ENCODE measurements around the gene ZNF277. TPM values are rescaled to one million over a fixed set of nuclear protein-coding genes. Genes with fewer than 3 reads are reported as not detected.
A peak's percentile ranks its signal among the peaks of the same experiment; 100 is the strongest.

ZNF277 gene, protein sequence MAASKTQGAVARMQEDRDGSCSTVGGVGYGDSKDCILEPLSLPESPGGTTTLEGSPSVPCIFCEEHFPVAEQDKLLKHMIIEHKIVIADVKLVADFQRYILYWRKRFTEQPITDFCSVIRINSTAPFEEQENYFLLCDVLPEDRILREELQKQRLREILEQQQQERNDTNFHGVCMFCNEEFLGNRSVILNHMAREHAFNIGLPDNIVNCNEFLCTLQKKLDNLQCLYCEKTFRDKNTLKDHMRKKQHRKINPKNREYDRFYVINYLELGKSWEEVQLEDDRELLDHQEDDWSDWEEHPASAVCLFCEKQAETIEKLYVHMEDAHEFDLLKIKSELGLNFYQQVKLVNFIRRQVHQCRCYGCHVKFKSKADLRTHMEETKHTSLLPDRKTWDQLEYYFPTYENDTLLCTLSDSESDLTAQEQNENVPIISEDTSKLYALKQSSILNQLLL
- total RNA-seq, result 10 to 100 TPM; 11.2 to 15.0 TPM

DNA sequence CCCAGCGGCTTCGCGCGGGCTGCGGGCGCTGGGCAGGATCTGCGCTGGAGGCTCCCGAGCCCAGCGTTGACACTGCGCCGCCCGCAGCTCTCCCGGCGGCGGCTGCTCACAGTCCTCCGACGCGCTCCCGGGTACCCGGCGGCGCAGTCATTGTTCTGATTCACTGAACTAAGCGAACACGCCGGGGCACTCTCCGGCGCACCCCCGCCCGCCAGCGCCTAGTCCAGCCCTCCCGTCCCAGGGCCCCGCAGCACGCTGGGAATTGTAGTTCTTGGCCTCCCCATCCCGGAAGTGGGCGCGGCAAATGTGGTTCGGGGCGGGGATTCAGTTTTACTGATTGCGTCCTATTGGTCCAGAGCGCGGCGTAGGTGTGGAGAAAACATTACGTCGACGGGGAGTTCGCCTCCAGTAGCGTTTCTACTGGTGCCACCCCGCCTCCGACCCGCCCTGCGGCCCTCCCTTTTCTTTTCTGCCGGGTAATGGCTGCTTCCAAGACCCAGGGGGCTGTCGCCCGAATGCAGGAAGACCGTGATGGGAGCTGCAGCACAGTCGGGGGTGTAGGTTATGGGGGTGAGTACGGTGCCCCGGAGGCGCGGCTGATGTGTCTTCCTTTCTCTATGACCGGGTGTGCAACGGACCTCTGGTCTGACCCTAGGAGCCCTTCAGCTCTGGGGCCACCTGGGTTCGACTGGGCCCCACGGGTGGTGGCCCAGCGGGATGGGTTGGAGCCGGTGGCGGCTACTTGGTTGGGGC lies at the start of gene ZNF277, which contains the start of gene DOCK4:
TSS of gene ZNF277 (plus strand) at position 458 of the 753 bp plus-strand sequence. CDS start at position 480, 22 bp downstream.
TSS of gene DOCK4 (minus strand) at position 162 of the 753 bp plus-strand sequence. CDS start 261 bp downstream, outside the sequence.
- ATAC-seq (peak; percentile 97), DNase-seq (ENCODE audit: low spot score) (peak; percentile 98)
- H3K27me3 Mint-ChIP-seq, result peaks cover 27 to 41% of the 10 kb centered on the region in 2 donors
- H3K27ac Mint-ChIP-seq, result peak within 1 kb of the TSS; percentile 70 to 96
- peak within 1 kb of the TSS; percentile 94 for H3K4me3 Mint-ChIP-seq
- peaks cover 35 to 40% of the 10 kb centered on the region in 2 donors for H3K4me1 Mint-ChIP-seq (ENCODE audit: low read depth in 2 of 2)
- H3K36me3 Mint-ChIP-seq, result no peaks in the 10 kb centered on the region
- H3K9me3 Mint-ChIP-seq, result no peaks in the 10 kb centered on the region

DNA sequence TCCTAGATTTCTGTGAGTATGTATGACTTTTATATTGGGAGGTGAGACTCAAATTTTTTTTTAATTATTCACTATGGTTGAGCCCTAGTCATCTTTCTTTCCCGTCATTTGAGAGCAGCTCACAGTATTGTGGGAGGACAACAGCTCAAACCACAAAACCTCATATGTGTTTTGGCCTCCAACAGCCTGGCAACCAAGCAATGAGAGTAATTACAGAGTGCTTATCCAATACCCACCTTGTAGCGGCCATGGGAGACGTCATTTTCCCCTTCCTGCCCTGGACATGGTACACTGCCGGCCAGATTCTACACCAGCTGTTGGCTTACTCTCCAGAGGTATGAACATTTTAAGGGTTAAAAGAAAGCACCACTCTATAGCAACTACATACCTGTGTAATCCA lies 49.4 kb upstream of the ZNF277 start:
- no peaks in the 10 kb centered on the region for H3K4me1 Mint-ChIP-seq (ENCODE audit: low read depth in 2 of 2)
- DNase-seq (ENCODE audit: low spot score) (no peak), ATAC-seq (peak; percentile 33 to 62)
- H3K4me3 Mint-ChIP-seq, result no peak overlapping the region
- H3K9me3 Mint-ChIP-seq, result no peaks in the 10 kb centered on the region
- no peaks in the 10 kb centered on the region for H3K36me3 Mint-ChIP-seq
- no peak overlapping the region for H3K27ac Mint-ChIP-seq
- H3K27me3 Mint-ChIP-seq, result peaks cover 17% of the 10 kb centered on the region in 2 donors

GRCh38 chr7:112159351-112159750 lies 47.1 kb upstream of the ZNF277 start:
- Mint-ChIP-seq H3K4me1 (ENCODE audit: low read depth in 2 of 2) (no peaks in the 10 kb centered on the region), H3K9me3 (no peaks in the 10 kb centered on the region), H3K27ac (no peak overlapping the region), H3K36me3 (no peaks in the 10 kb centered on the region), H3K4me3 (no peak overlapping the region), H3K27me3 (peaks cover 20 to 27% of the 10 kb centered on the region in 2 donors)
- ATAC-seq, result no peak
- no peak for DNase-seq (ENCODE audit: low spot score)

DNA sequence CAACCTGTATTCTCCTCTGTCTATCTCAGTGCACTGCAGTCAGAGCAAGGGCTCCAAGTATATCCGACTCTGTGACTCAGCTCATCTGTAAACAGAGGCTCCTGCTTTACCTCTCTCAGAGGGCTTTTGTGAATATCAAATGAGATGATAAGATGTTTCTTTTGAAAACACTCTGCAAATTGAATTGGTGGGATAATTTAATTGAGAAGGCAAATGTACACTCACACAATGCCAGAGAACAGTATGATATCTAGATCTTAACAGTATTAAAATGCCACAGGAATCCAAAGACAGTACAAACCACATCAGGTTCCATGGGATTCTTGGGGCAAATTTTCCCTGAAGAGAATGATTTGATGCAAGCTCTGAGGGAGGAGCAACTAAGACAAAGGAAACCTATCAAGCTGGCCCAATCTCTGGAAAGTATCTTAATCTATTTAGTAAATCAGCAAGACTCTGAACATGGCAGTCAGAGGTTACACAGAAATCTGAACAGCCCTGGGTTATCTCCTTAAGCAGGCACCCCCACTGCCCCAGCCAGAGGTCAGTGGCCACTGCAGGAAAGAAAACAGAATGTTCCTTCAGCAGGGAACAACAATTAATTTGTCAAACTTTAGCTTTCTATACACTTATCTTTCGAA lies 46.2 kb upstream of the ZNF277 start:
- H3K36me3 Mint-ChIP-seq, result no peaks in the 10 kb centered on the region
- H3K27me3 Mint-ChIP-seq, result peaks cover 19 to 26% of the 10 kb centered on the region in 2 donors
- no peak for ATAC-seq
- H3K4me3 Mint-ChIP-seq, result no peak overlapping the region
- no peak for DNase-seq (ENCODE audit: low spot score)
- H3K9me3 Mint-ChIP-seq, result no peaks in the 10 kb centered on the region
- H3K4me1 Mint-ChIP-seq (ENCODE audit: low read depth in 2 of 2), result no peaks in the 10 kb centered on the region
- H3K27ac Mint-ChIP-seq, result no peak overlapping the region

DNA sequence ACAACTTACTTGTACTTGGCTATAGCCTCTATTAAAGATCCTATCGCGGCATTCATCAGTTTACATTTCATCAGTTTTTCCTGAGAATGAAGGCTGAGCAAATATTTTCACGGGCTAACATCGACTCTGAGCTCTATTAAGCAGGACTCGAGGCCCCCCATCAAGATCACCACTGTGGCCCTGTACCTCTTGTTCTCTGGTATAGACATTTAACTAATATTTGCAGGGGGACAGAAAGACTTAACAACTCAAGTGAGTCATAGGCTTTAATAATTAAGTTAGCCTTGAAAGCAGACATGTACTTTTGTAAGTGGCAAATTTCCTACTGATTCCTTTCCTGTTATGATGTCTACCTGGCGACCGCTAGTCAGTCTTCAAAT lies 45.7 kb upstream of the ZNF277 start:
- Mint-ChIP-seq H3K9me3 (no peaks in the 10 kb centered on the region), H3K36me3 (no peaks in the 10 kb centered on the region), H3K27me3 (peaks cover 19 to 30% of the 10 kb centered on the region in 2 donors), H3K4me1 (ENCODE audit: low read depth in 2 of 2) (no peaks in the 10 kb centered on the region), H3K4me3 (no peak overlapping the region), H3K27ac (no peak overlapping the region)
- DNase-seq (ENCODE audit: low spot score) (no peak), ATAC-seq (no peak)

- Mint-ChIP-seq H3K27me3 (peaks cover 17 to 30% of the 10 kb centered on the region in 2 donors), H3K27ac (no peak overlapping the region), H3K4me1 (ENCODE audit: low read depth in 2 of 2) (no peaks in the 10 kb centered on the region), H3K36me3 (no peaks in the 10 kb centered on the region), H3K9me3 (no peaks in the 10 kb centered on the region), H3K4me3 (no peak overlapping the region)
- no peak for DNase-seq (ENCODE audit: low spot score)
- no peak for ATAC-seq
These were observed 45.0 kb upstream of the ZNF277 start for GRCh38 chr7:112161253-112162141.

DNA sequence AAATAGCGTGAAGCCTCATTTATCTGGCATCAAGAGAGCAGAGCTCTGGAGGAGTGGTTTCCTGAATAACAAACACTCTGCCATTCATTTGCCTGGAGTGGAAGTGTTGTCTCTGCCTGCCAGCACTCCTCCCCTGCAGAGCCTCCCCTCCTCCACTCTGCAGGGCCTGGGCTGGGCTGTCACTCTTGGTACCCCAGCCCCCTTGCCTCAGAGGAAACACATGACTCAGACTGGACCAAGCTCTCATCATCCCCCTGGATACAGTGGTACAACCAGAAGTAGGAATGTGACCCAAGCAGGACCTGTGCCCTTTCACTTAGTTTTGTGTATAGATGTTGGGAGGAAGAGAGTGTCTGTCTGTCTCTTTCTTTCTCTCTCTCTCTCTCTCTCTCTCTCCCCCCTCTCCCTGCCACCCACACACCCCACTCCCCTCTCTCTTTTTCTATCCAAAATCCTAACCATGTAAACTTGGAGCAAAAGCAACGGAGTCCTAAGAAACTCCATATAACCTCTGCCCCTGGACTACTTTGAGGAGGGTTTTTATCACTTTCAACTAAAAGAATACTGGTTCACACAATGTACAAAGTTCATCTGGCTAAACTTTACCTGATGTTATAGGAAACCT lies 44.2 kb upstream of the ZNF277 start:
- Mint-ChIP-seq H3K4me3 (no peak overlapping the region), H3K9me3 (no peaks in the 10 kb centered on the region), H3K27me3 (peaks cover 14 to 35% of the 10 kb centered on the region in 2 donors), H3K4me1 (ENCODE audit: low read depth in 2 of 2) (no peaks in the 10 kb centered on the region), H3K36me3 (no peaks in the 10 kb centered on the region), H3K27ac (no peak overlapping the region)
- ATAC-seq, result peak in 1 of 2 donors; percentile 13
- no peak for DNase-seq (ENCODE audit: low spot score)

DNA sequence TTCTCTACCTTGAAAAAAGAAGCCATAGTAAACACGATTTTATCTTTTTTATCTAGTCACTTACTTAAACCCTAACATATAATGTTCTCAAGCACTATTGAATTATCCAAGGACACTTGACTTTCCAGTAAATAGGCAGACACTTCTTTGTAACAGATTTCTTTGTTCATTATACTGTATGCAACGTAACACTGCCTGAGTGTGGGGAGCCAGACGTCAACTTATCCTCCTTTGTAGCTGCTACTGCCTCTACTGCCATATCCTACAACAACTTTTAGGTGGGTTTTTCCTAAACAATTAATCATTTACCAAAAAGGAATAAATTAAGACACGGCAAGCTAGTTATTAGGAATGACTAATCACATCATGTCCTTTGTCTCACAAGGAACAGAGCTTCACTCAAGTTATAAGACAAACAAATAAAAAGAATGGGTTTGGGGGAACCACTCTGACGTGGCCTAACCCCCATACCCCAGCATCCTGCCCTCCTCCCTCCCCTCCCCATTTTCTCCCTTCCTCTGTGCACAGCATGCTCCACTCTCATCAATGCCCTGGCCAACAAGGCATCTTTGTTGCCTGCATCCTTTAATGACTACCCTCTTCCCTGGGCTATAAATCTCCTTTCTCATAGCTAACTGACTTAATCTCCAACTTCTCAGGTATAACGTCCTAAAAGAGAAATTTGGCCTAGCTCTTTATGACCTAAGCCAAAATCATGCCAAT lies 43.5 kb upstream of the ZNF277 start:
- ATAC-seq (no peak), DNase-seq (ENCODE audit: low spot score) (no peak)
- Mint-ChIP-seq H3K4me3 (no peak overlapping the region), H3K36me3 (no peaks in the 10 kb centered on the region), H3K27ac (no peak overlapping the region), H3K4me1 (ENCODE audit: low read depth in 2 of 2) (no peaks in the 10 kb centered on the region), H3K27me3 (peaks cover 14 to 37% of the 10 kb centered on the region in 2 donors), H3K9me3 (no peaks in the 10 kb centered on the region)

DNA sequence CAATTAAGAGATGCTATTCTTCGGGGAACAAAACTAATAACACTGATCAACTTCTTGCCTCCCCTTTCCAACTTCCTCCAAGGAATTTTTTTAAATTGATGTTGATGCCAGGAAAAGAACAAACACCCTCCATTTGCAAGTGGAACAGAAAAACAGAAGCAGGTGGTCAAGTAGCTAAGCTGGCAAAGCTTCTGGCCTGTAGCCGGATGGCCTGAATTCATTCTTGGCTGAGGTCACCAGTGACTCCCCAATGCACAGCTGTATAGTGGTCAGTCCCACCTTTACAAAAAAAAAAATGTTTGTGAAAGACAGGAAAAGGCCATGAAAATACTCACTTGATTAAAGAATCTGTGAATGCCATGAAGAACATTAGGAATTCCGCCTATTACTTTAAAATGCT lies 39.3 kb upstream of the ZNF277 start:
- H3K27me3 Mint-ChIP-seq, result peaks cover 10 to 43% of the 10 kb centered on the region in 2 donors
- no peaks in the 10 kb centered on the region for H3K4me1 Mint-ChIP-seq (ENCODE audit: low read depth in 2 of 2)
- no peaks in the 10 kb centered on the region for H3K9me3 Mint-ChIP-seq
- H3K27ac Mint-ChIP-seq, result no peak overlapping the region
- DNase-seq (ENCODE audit: low spot score), result no peak
- H3K36me3 Mint-ChIP-seq, result no peaks in the 10 kb centered on the region
- H3K4me3 Mint-ChIP-seq, result no peak overlapping the region
- ATAC-seq, result no peak

- Mint-ChIP-seq H3K4me3 (no peak overlapping the region), H3K9me3 (no peaks in the 10 kb centered on the region), H3K4me1 (ENCODE audit: low read depth in 2 of 2) (no peaks in the 10 kb centered on the region), H3K27me3 (peaks cover 10 to 38% of the 10 kb centered on the region in 2 donors), H3K36me3 (no peaks in the 10 kb centered on the region), H3K27ac (no peak overlapping the region)
- ATAC-seq, result no peak
- DNase-seq (ENCODE audit: low spot score), result no peak
These were observed 37.6 kb upstream of the ZNF277 start for GRCh38 chr7:112168915-112169314.

GRCh38 chr7:112171673-112172072 lies 34.8 kb upstream of the ZNF277 start:
- no peak overlapping the region for H3K27ac Mint-ChIP-seq
- no peak for ATAC-seq
- peaks cover 19 to 55% of the 10 kb centered on the region in 2 donors for H3K27me3 Mint-ChIP-seq
- no peaks in the 10 kb centered on the region for H3K4me1 Mint-ChIP-seq (ENCODE audit: low read depth in 2 of 2)
- no peaks in the 10 kb centered on the region for H3K36me3 Mint-ChIP-seq
- no peaks in the 10 kb centered on the region for H3K9me3 Mint-ChIP-seq
- DNase-seq (ENCODE audit: low spot score), result no peak
- no peak overlapping the region for H3K4me3 Mint-ChIP-seq

DNA sequence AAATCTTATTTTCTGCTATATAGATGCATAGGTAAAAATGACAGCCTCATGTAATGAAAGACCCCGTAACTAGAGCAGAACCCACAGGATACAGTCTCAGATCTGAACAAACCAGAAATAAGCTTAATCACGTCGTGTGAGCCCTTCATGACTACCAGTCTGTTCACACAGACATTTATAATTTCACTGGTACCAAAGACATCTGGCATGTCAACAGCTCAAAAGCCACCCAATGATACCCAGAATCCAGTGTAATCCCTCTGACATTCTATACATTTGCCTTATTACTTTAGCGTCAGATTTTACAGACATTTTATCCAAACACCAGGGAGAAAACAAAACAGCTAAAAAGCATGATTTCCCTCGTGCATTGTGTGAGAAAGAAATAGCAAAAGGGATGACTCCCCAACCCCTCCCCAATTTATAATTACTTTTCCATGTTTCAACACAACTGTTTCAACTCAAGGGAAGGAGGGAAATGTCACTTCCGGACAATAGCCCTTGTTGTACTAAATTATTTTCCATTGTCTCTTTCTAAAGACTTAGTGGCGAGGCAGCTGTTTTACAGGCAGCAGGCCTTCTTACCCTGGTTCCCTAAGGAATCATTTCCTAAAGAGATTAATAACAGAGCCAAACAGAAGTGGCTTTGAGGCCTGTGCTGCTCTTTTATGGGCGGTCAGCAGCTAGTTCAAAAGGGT lies 33.5 kb upstream of the ZNF277 start:
- H3K27me3 Mint-ChIP-seq, result peaks cover 28 to 56% of the 10 kb centered on the region in 2 donors
- no peaks in the 10 kb centered on the region for H3K36me3 Mint-ChIP-seq
- no peak overlapping the region for H3K27ac Mint-ChIP-seq
- no peaks in the 10 kb centered on the region for H3K4me1 Mint-ChIP-seq (ENCODE audit: low read depth in 2 of 2)
- no peak for ATAC-seq
- no peaks in the 10 kb centered on the region for H3K9me3 Mint-ChIP-seq
- DNase-seq (ENCODE audit: low spot score), result no peak
- H3K4me3 Mint-ChIP-seq, result no peak overlapping the region

Data from natural killer cell treated with Interleukin-12 subunit alpha and Interleukin-12 subunit beta and Interleukin-15 and Interleukin-18, amount 100 ng/mL, for 72 hours (primary cell).